Uterus (tissue), 2 donors: ENCODE data around the gene GPR158.

ENCODE experiments used
- POLR2A ChIP-seq, 2 donors: fragments of 450-650 bp; IDR thresholded peaks; one replicate each; pipeline ENCODE4 v1.6.1; 2016; ENCODE audit warnings: antibody characterized with exemption in 2 of 2, mild to moderate bottlenecking in 1 of 2, moderate library complexity in 1 of 2
- TF ChIP-seq, protein P1 (sequence below), 4 experiments: fragments of 200-600 bp in 2 of 4; fragments of 450-650 bp in 2 of 4; sonication (generic) in 2 of 4; IDR thresholded peaks; one replicate each; pipeline ENCODE4 v1.5.1; 2016 to 2019; ENCODE audit warnings: antibody characterized with exemption in 4 of 4, mild to moderate bottlenecking in 2 of 4, moderate library complexity in 1 of 4

DNA sequence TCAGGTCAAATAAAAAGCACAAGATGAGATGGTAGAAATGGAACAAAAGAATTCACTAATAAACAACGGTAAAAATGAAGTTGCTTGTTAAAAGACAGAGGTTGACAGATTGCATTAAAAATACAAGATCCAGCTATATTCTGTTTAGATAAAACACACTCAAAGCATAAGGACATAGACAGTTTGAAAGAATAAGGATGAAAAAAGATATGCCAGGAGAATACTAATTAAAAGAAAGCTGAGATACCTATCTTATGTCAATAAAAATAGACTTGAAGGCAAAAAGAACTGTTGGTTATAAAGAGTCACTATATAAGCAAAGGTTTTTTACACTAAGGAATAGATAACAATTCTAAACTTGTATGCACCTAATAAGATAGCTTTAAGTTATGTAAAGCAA is 105.3 kb downstream of the GPR158 start:
- TF ChIP-seq, protein P1, sequence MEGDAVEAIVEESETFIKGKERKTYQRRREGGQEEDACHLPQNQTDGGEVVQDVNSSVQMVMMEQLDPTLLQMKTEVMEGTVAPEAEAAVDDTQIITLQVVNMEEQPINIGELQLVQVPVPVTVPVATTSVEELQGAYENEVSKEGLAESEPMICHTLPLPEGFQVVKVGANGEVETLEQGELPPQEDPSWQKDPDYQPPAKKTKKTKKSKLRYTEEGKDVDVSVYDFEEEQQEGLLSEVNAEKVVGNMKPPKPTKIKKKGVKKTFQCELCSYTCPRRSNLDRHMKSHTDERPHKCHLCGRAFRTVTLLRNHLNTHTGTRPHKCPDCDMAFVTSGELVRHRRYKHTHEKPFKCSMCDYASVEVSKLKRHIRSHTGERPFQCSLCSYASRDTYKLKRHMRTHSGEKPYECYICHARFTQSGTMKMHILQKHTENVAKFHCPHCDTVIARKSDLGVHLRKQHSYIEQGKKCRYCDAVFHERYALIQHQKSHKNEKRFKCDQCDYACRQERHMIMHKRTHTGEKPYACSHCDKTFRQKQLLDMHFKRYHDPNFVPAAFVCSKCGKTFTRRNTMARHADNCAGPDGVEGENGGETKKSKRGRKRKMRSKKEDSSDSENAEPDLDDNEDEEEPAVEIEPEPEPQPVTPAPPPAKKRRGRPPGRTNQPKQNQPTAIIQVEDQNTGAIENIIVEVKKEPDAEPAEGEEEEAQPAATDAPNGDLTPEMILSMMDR (IDR thresholded peaks at IDR 0.05), result no peak
- TF ChIP-seq POLR2A (IDR thresholded peaks at IDR 0.05), result no peak
